IMR-90 (cell line): Measurements from ENCODE around the gene NF1. TPM values are rescaled to one million over a fixed set of nuclear protein-coding genes. Genes with fewer than 3 reads are reported as not detected.

Experiments
- ATAC-seq: fragments of 200-7000 bp; cut with Tn5 transposase; 2 replicates; pipeline ENCODE4 v1.9.1; 2020; ENCODE audit warnings: low read depth, mild to moderate bottlenecking, moderate library complexity
- BruUV-seq: library from RNA; stranded (reverse); fragments of 400-500 nt; replicated peaks from 2 replicates; lab custom pipeline; 2021; lab: Mats Ljungman, UMichigan
- CTCF ChIA-PET: fragments of 300-600 bp; formaldehyde crosslinking; extraction: SDS; loops from one replicate; lab custom pipeline; 2021; ENCODE audit warnings: antibody characterized with exemption; lab: Yijun Ruan, JAX
- POLR2A ChIA-PET: fragments of 300-600 bp; sonication (Branson Sonifier 250); formaldehyde crosslinking; loops from one replicate; lab custom pipeline; 2022; ENCODE audit warnings: antibody characterized with exemption; ENCODE audit not compliant: unreplicated experiment; lab: Charles Lee
- DNase-seq: peaks from one replicate; pipeline ENCODE4 v3.0.0; 2013
- H2AFZ ChIP-seq: replicated peaks from 2 replicates; pipeline ENCODE3; 2013; ENCODE audit warnings: low read length, mild to moderate bottlenecking; ENCODE audit not compliant: poor library complexity
- H2AK5ac ChIP-seq: 2 replicates; pipeline ENCODE4 v1.6.1; 2013; ENCODE audit warnings: low read depth, low read length, inconsistent platforms
- H2AK9ac ChIP-seq: replicated peaks from 2 replicates; pipeline ENCODE3; 2013; ENCODE audit warnings: mild to moderate bottlenecking, low read depth, low read length, moderate library complexity; ENCODE audit not compliant: poor library complexity
- H2BK120ac ChIP-seq: 2 replicates; pipeline ENCODE4 v1.6.1; 2013; ENCODE audit warnings: low read depth, low read length, inconsistent platforms
- H2BK15ac ChIP-seq: 3 replicates; pipeline ENCODE4 v1.6.1; 2013; ENCODE audit warnings: low read depth, low read length, inconsistent platforms
- H2BK20ac ChIP-seq: 2 replicates; pipeline ENCODE4 v1.6.1; 2013; ENCODE audit warnings: low read depth, mild to moderate bottlenecking, inconsistent platforms, low read length, moderate library complexity
- H2BK5ac ChIP-seq: 2 replicates; pipeline ENCODE4 v1.6.1; 2013; ENCODE audit warnings: mild to moderate bottlenecking, low read depth, low read length, inconsistent platforms; ENCODE audit not compliant: poor library complexity, severe bottlenecking
- H3K14ac ChIP-seq: replicated peaks from 2 replicates; pipeline ENCODE4 v1.6.1; 2013; ENCODE audit warnings: low read depth, low read length, inconsistent platforms
- H3K18ac ChIP-seq: 2 replicates; pipeline ENCODE4 v1.6.1; 2013; ENCODE audit warnings: low read depth, low read length, control low read depth
- H3K23ac ChIP-seq: 2 replicates; pipeline ENCODE4 v1.6.1; 2013; ENCODE audit warnings: low read depth, low read length, inconsistent platforms
- H3K27ac ChIP-seq: 2 replicates; pipeline ENCODE4 v1.5.1; 2013; ENCODE audit warnings: mild to moderate bottlenecking, control low read depth, low read length; ENCODE audit not compliant: insufficient read depth
- H3K27me3 ChIP-seq: 2 replicates; pipeline ENCODE4 v1.6.1; 2013; ENCODE audit warnings: low read length; ENCODE audit not compliant: control insufficient read depth, insufficient read depth
- H3K36me3 ChIP-seq: 2 replicates; pipeline ENCODE4 v1.6.1; 2013; ENCODE audit warnings: low read length, mixed read lengths; ENCODE audit not compliant: control insufficient read depth, insufficient read depth
- H3K4ac ChIP-seq: 2 replicates; pipeline ENCODE4 v1.6.1; 2013; ENCODE audit warnings: low read depth, low read length, inconsistent platforms
- H3K4me1 ChIP-seq: 2 replicates; pipeline ENCODE4 v1.6.1; 2013; ENCODE audit warnings: low read length, mixed read lengths; ENCODE audit not compliant: control insufficient read depth, insufficient read depth
- H3K4me2 ChIP-seq: 2 replicates; pipeline ENCODE4 v1.6.1; 2013; ENCODE audit warnings: low read depth, mild to moderate bottlenecking, control low read depth, low read length, moderate library complexity
- H3K4me3 ChIP-seq: 2 replicates; pipeline ENCODE4 v1.5.1; 2013; ENCODE audit warnings: low read depth, mild to moderate bottlenecking, control low read depth, low read length, moderate library complexity; ENCODE audit not compliant: insufficient read depth
- H3K56ac ChIP-seq: 2 replicates; pipeline ENCODE4 v1.6.1; 2013; ENCODE audit warnings: low read length, inconsistent platforms; ENCODE audit not compliant: insufficient read depth; ENCODE audit errors: extremely low read depth
- H3K79me1 ChIP-seq, 2 experiments: 2 replicates each; pipeline ENCODE4 v1.6.1; 2013; ENCODE audit warnings: low read length in 2 of 2, inconsistent platforms in 1 of 2, low read depth in 1 of 2
- H3K9ac ChIP-seq: 2 replicates; pipeline ENCODE4 v1.6.1; 2013; ENCODE audit warnings: low read depth, low read length, control low read depth
- H3K9me1 ChIP-seq: 2 replicates; pipeline ENCODE4 v1.6.1; 2013; ENCODE audit warnings: low read length, inconsistent platforms; ENCODE audit not compliant: insufficient read depth
- H3K9me3 ChIP-seq: 2 replicates; pipeline ENCODE4 v1.6.1; 2013; ENCODE audit warnings: low read length; ENCODE audit not compliant: control insufficient read depth, insufficient read depth
- H4K20me1 ChIP-seq: 2 replicates; pipeline ENCODE4 v1.6.1; 2013; ENCODE audit warnings: low read length, inconsistent platforms; ENCODE audit not compliant: insufficient read depth
- H4K5ac ChIP-seq: 2 replicates; pipeline ENCODE4 v1.6.1; 2013; ENCODE audit warnings: mild to moderate bottlenecking, low read depth, low read length, control low read depth
- H4K8ac ChIP-seq, 2 experiments: 2 replicates each; pipeline ENCODE4 v1.6.1; 2013; ENCODE audit warnings: low read depth in 2 of 2, low read length in 2 of 2, control low read depth in 1 of 2, inconsistent platforms in 1 of 2
- H4K91ac ChIP-seq: 2 replicates; pipeline ENCODE4 v1.6.1; 2013; ENCODE audit warnings: low read depth, low read length, inconsistent platforms; ENCODE audit not compliant: insufficient read depth
- CHD1 ChIP-seq: IDR thresholded peaks from 2 replicates; pipeline ENCODE4 v1.6.1; 2012; ENCODE audit warnings: low read depth, low read length, improper control_type of control experiment
- MAZ ChIP-seq: IDR thresholded peaks from 2 replicates; pipeline ENCODE4 v1.6.1; 2012; ENCODE audit warnings: low read depth, mild to moderate bottlenecking, low read length, improper control_type of control experiment, moderate library complexity, borderline replicate concordance
- NFE2L2 ChIP-seq: fragments of 150-350 bp; IDR thresholded peaks from 2 replicates; pipeline ENCODE4 v1.6.1; 2016; ENCODE audit warnings: low read depth, mild to moderate bottlenecking, low read length
- POLR2A ChIP-seq: IDR thresholded peaks from 2 replicates; pipeline ENCODE4 v1.6.1; 2012; ENCODE audit warnings: mild to moderate bottlenecking, low read depth, low read length
- RCOR1 ChIP-seq: IDR thresholded peaks from 2 replicates; pipeline ENCODE4 v1.6.1; 2012; ENCODE audit warnings: mild to moderate bottlenecking, low read length, improper control_type of control experiment; ENCODE audit not compliant: insufficient replicate concordance
- USF2 ChIP-seq: fragments of 150-350 bp; IDR thresholded peaks from 2 replicates; pipeline ENCODE4 v1.6.1; 2017; ENCODE audit warnings: mild to moderate bottlenecking, antibody characterized with exemption, low read length, low read depth
- WGBS, 2 experiments: methylation state at CpG; one replicate each; pipeline versions ENCODE4 v1.1.5 to v1.1.7; 2013; ENCODE audit warnings: missing lambda C conversion rate in 2 of 2; ENCODE audit not compliant: insufficient read length in 1 of 2; ENCODE audit errors: extremely low coverage in 2 of 2; 5-methylcytosine and 5-hydroxymethylcytosine counted together
- dilution Hi-C: fragments of 300-500 bp; cut with HindIII; formaldehyde crosslinking; loops from one replicate; pipeline ENCODE4 v1.14.3; 2018; ENCODE audit warnings: low sequenced_read_pairs; ENCODE audit not compliant: unreplicated experiment
- in situ Hi-C: fragments of 300-500 bp; cut with MboI; formaldehyde crosslinking; loops from 3 replicates; pipeline ENCODE4 v1.14.3; 2019; ENCODE audit warnings: low sequenced_read_pairs, inconsistent platforms, mixed read lengths
- intact Hi-C: fragments of 100-400 bp; cut with micrococcal nuclease; formaldehyde crosslinking; loops from 2 replicates; pipeline ENCODE4 v1.10.0; 2022
- polyA plus RNA-seq, 3 experiments: library from polyadenylated mRNA; depleted of rRNA; stranded (reverse); fragments of >200 nt; gene quantifications; 2 replicates each; pipeline ENCODE4 v1.2.3, GENCODE V29; 2012; ENCODE audit warnings: low replicate concordance in 1 of 3
- total RNA-seq: library from RNA; depleted of rRNA; stranded (reverse); fragments of >200 nt; gene quantifications from 2 replicates; pipeline ENCODE4 v1.2.3, GENCODE V29; 2012

Gene NF1
- total and polyA plus RNA-seq, 2 of the 4 experiments (the other 2 are of a cell fraction), result 17.9 to 48.6 TPM

GRCh38 chr17:31174215-31174614 is 79.4 kb downstream of the NF1 start:
- peaks cover 2% of the 10 kb centered on the region; the same call in 1 of the 2 replicates for H3K36me3 ChIP-seq
- no peak overlapping the region for H3K4me3 ChIP-seq
- no peak overlapping the region for H3K4ac ChIP-seq
- H2BK20ac ChIP-seq, result no peak overlapping the region
- peaks cover 4 to 21% of the 10 kb centered on the region in 2 experiments; a peak in 3 of 4 replicates for H3K79me1 ChIP-seq
- H3K23ac ChIP-seq, result no peak overlapping the region
- H3K18ac ChIP-seq, result no peak overlapping the region
- no TSS peak for BruUV-seq
- H4K5ac ChIP-seq, result no peak overlapping the region
- H3K9me1 ChIP-seq, result no peaks in the 10 kb centered on the region; the same call in 1 of the 2 replicates
- no peak overlapping the region for H2AK9ac ChIP-seq
- no peak overlapping the region for H2AFZ ChIP-seq
- no peaks in the 10 kb centered on the region for H4K20me1 ChIP-seq
- no peaks in the 10 kb centered on the region for H3K9me3 ChIP-seq
- no peak for ATAC-seq
- no CpG with 5 or more reads among the region's 2 CpGs for WGBS, 2 experiments
- H2BK120ac ChIP-seq, result no peak overlapping the region
- no peak overlapping the region for H2AK5ac ChIP-seq
- H4K91ac ChIP-seq, result no peak overlapping the region
- no peak overlapping the region for H3K4me2 ChIP-seq
- no peak overlapping the region for H4K8ac ChIP-seq
- no peak overlapping the region for H3K56ac ChIP-seq
- dilution Hi-C loops, result no loop called here
- no peak overlapping the region for H3K27ac ChIP-seq
- in situ Hi-C loops, result no loop called here
- H3K9ac ChIP-seq, result no peak overlapping the region
- H3K14ac ChIP-seq, result no peak overlapping the region
- no peaks in the 10 kb centered on the region for H3K27me3 ChIP-seq
- ChIA-PET CTCF (interaction anchor here (0.6 kb wide), 1 partner anchor 174 kb away, joined by 3 read pairs; no protein-coding TSS in a partner anchor), POLR2A (no interaction called here)
- intact Hi-C loops, result no loop called here
- no peak overlapping the region for H2BK5ac ChIP-seq
- H3K4me1 ChIP-seq, result 0 out of 2 replicates have a peak, but pooled peaks cover 3% of the 10 kb centered on the region
- no peak overlapping the region for H2BK15ac ChIP-seq
- TF ChIP-seq RCOR1 (no peak), POLR2A (no peak), CHD1 (no peak), USF2 (no peak), MAZ (no peak), NFE2L2 (no peak)
- DNase-seq, result no peak
